Endothelial cell of coronary artery (primary cell): ENCODE results near the gene SLC35G2. TPM values are rescaled to one million over a fixed set of nuclear protein-coding genes. Genes with fewer than 3 reads are reported as not detected.

Experiments used
- total RNA-seq: library from RNA; depleted of rRNA; stranded (reverse); fragments of >200 nt; gene quantifications from 2 replicates; pipeline ENCODE4 v1.2.3, GENCODE V29; 2014

SLC35G2 gene
- total RNA-seq: 12.0 and 15.0 TPM in 2 replicates

GRCh38 chr3:136818769-136819391 is at the start of gene SLC35G2:
TSS of gene SLC35G2 (plus strand) at chr3:136819126. CDS start at chr3:136854461, 35,335 bp downstream.

DNA sequence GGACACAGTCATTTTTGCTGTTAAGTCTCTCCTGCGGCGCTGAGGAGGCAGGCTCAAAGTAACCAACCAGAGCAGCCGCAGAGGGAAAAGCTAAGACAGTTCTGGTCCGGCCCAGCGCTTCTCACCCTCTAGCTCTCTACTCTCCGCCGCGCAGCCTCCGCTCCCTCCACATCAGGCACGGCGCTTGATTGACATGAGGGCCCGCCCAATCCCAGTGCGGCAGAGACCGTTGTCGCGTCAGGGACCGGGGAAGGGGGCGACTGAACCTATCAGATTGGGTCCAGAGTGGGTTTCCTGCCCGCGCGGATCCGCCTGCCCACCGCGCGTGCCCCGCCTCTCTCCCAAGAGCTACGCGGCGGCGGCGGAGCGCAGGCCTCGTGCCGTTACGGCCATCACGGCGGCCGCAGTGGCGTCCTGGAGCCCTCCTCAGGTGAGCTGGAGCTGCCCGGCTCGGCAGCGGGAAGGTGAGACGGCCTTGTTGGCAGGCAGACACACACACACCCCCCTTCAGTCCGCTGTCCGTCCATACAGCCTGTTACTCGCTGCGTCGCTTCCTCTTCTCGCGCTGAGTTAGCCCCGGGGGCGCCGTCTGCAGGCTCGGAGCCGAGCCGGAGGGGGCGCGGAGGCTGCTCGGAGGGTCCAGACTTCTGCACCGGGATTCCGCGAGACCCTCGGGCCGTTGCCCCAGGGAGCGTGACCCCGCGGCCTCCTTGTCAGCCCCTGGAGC is 43.1 kb downstream of the SLC35G2 start, which contains the start of gene NCK1:
TSS of gene NCK1 (plus strand) at position 319 of the 727 bp plus-strand sequence. CDS start 65,794 bp downstream, outside the sequence.

Other genes with a start within 250 kb of the SLC35G2 start
- 31.4 and 35.1 TPM in 2 replicates for gene STAG1, start 66.7 kb upstream of the SLC35G2 start, total RNA-seq
- 45.9 and 61.3 TPM in 2 replicates for gene NCK1, start 43.1 kb downstream of the SLC35G2 start, total RNA-seq
- gene IL20RB, start 138.9 kb downstream of the SLC35G2 start, total RNA-seq: 0.54 and 1.3 TPM in 2 replicates